NCI-H2081 (cell line): ENCODE data around the gene USP3.
"Not testable (repeated sequence)": the region's sequence is repeated elsewhere in the genome, so short reads cannot be mapped to it uniquely, and the experiment has no call there.

Experiments used
- DNase-seq, 2 experiments: peaks; one replicate each; lab custom pipeline; 2025; lab: John Stamatoyannopoulos, UW

USP3 gene

DNA sequence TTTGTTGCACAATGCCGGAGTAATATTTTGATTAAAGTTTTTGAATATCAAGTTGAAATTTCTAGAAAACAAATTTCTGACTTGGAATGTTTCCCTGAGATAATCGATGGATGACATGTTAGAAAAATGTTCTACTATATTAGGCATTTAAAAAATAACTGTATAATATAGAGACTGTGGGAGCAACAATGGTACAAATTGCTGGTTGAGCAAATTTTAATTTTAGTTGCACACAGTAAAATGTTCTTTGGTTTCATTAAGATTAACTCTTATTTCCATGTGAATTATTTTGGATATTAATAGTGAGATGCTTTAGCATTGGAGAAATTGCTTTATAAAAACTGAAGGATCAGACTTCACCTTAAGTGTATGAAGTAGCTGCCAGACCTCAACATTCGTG is 9.3 kb downstream of the USP3 start:
- DNase-seq, result no peak

DNA sequence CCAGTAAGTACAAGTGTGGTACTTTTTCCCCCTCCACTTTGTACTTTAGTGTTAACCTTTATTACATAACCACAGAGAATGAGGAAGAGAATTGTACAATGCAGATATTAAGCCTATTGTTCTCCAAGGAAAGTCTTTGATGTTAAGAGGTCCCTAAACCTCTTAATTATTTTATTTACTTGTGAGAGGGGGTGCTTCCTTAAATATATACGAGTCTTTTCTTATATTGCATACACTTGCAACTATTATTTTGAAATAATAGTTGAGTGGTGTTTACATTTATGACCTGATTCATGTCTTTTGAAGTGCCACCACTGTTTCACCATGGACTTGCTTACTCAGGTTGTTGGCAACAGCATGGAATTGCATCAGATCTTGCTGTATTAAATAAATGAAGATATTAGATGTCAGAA is 10.1 kb downstream of the USP3 start:
- no peak for DNase-seq

DNA sequence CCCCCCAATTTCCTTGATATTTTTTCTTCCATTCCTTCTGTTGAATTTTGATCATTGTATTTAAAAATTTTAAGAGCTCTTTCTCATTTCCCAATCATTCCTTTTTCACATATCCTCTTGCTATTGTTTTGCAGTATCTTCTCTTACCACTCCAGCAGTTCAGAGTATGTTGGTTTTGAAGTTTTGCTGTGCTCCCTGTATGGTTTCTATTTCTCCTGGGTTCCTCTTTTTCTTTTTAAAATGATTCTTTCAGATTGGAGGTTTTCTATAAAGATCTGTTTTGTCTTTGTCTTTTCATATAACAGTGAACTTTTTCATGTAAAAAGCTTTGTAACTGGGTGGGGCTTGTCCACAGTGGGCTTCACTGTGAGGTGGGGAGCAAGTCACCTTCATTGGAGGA is 12.8 kb downstream of the USP3 start:
- no peak for DNase-seq

DNA sequence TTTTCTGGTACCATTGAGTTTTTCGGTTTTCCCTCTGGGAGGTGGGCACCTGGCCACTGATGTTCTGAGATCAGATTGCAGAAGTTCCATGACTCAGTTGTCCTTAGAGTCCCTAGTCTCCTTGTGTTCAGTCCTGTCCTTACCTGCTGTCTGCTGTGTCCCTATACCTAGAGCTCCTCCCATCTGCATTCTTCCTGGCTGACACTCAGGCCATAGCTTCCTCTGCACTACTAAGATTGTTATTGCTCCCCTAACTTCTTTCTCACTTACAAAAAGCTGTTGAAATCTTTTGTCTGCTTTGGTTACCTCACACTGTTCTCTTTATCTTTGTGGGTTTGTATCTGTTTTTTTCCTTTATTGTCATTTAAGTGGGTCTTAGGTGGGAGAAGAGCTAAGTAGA is 13.2 kb downstream of the USP3 start:
- DNase-seq, result no peak

DNA sequence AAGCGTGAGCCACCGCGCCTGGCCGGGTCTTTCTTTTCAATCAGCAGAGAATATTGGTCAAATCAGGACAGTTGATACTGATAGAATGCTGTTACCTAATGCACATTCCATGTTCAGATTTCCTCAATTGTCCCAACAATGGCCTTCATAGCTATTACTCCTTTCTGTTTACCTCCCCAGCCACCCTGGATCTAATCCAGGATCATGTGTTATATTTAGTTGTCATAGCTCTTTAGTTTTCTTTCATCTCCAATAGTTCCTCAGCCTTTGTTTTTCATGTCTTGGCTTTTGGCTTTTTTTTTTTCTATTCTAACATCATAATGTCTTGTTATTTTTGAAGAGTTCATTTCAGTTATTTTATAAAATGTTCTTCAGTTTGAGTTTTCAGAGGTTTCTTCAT is 14.6 kb downstream of the USP3 start:
- no peak for DNase-seq

DNA sequence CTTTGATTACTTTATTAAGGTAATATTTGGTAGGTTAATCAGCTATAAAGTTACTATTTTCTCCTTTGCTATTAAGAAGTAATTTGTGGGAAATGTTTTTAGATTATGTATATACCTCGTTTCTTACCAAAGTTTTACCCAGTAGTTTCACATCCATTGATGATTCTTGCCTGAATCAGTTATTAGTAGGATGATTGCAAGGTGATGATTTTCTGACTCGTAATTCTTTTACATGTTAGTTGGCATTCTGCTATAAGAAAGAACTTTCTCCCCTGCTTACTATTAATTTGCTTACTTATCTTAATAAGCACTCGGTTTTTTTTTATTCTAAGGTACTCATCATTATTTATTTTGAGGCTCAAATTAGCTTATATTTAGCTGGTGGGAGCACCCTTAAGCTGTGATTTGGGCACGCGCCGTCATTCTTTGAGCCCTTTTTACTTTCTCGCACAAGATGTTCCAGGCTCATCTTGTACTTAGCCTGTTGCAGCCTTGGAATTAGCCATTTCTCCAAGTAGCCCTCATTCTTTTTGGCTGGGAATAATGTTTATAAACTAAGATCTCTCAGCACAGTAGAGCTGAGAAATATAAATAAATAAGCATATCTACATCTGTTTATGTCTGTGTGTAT is 15.3 kb downstream of the USP3 start:
- no peak for DNase-seq

DNA sequence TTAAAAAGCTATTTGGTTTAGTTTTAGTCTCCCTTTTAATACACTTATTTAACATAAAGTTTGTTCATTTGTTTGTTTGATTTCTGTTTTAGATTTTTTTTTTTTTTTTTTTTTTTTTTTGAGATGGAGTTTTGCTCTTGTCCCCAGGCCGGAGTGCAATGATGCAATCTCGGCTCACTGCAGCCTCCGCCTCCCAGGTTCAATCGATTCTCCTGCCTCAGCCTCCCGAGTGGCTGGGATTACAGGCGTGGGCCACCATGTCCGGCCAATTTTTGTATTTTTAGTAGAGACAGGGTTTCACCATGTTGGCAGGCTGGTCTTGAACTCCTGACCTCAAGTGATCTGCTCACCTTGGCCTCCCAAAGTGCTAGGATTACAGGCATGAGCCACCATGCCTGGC is 16.1 kb downstream of the USP3 start:
- DNase-seq, result not testable (repeated sequence)

DNA sequence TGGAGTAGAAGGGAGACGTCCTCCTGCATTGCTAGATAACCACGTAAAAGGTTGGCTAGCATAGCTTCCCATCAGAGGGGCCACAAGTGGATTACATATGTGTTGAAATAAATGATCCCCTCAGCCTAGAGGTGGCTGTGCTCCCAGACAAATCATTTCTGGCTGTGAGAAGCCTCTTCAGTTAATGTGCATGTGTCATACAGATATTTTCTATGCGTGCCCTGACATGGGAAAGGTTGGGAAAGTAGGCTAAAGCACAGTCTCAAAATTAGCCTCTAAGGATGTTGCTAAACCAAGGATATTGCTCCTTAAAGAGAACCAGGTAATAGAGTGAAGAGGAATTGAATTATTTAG is 17.8 kb downstream of the USP3 start:
- no peak for DNase-seq

DNA sequence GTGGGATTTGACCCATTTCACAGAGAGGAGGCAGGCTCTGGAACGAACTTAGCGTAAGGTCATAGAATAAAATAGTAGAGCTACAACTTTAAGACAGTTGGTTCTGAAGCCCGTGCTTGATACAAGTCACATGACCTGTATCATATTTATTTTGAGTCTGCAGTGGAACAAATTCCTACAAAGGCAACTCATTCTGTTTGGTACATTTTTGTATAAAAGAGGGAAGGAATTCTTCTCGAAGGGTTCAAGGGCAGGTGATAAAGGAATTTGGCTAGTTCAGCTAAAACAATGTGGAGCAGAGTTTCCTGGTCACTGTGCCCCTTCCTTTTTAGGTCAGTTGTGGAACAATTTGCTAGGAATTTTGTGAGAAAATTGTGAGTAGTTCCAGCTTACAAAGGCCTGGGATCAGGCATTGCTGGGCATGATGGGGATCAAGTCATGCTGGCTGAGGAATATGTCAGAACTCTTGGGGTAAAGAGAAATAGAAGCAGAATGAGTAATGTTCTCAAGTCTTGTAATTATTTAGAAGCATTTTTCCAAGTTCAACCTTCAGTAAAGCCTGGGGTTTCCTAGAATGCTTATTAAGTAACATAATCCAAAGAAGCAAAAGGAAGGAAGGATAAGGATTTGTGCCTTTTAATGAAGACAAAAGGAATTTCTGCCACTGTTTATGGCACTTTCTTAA is 19.1 kb downstream of the USP3 start:
- DNase-seq, result no peak

DNA sequence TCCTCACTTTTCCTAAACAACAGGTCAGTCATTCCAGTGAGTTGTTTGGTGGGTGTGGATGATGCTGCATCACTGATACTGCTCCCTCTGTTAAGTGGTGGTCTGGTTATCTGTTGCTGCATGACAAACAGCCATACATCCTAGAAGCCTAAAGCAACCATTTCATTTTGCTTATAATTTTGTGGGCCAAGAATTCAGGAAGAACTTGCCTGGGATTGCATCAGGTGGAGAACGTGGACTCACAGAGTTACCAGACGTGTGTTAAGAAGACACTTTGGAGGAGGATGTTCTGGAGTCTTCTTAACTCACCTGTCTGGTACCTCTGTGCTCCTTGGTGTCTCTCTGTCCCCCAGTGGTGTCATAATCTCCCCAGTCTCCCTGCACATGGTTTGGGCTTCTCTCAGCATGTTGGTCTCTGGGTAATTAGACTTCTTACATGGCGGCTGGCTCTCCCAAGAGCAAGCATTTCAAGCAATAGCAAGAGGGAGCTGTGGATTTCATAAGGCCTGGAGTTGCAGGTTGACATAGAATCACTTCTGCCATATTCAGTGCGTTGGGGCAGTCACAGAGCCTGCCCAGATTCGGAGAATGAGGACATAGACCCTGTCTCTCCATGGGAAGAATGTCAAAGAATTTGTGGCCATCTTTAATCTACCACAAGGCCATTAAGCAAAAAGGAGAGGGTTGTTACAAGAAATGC is 20.1 kb downstream of the USP3 start:
- no peak for DNase-seq

DNA sequence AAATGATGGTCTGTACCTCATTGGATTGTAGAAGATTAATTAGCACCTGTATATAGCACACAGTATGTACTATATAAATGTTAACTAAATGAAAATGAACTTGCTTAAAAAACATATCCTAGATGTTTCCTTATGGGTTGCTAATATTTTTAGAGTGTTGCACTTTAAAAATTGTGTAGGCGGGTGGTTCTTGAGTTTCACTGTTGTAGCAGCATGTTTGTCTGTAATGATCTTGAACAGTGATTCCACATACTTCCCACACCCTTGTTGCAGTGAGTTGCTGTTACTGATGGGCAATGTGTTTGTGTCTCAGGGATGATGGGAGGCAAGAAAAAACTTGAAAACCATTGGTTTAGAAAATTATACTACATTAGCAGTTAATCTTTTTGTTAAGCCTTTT is 22.0 kb downstream of the USP3 start:
- DNase-seq, result no peak

DNA sequence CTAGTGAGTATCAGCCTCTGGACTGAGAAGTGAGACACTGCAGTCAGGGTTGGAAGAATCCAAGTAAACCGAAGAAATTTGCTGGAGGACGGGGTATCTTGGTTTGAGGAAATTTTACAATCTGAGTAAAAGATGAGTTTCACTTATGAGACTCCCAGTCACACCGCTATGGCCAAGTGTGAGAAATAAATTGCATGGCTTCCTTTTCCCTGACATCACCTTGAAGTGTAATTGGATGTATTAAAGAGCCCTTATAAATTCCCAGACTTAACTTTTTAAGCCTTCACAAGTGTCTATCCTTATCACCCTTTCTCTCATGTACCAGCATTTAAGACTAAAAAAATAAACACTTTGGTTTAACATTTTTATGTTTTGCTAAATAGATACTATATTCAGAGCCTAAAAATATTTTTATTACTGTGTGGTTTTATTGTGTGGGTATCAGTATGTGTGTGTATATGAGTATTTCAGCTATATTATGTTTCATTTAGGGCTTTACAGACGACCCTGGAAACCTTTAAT is 23.8 kb downstream of the USP3 start:
- DNase-seq, result no peak

DNA sequence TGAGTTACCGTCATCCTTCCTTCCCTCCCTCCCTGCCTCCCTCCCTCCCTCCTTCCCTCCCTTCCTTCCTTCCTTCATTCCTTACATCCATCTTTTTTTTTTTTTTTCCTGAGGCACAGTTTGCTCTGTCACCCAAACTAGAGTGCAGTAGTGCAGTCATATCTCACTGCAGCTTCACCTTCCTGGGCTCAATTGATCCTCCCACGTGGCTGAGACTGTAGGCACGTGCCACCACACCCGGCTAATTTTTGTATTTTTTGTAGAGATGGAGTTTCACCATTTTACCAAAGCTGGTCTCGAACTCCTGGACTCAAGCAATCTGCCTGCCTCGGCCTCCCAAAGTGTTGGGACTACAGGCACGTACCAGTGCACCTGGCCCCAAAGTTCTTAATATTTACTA is 25.8 kb downstream of the USP3 start:
- no peak for DNase-seq

DNA sequence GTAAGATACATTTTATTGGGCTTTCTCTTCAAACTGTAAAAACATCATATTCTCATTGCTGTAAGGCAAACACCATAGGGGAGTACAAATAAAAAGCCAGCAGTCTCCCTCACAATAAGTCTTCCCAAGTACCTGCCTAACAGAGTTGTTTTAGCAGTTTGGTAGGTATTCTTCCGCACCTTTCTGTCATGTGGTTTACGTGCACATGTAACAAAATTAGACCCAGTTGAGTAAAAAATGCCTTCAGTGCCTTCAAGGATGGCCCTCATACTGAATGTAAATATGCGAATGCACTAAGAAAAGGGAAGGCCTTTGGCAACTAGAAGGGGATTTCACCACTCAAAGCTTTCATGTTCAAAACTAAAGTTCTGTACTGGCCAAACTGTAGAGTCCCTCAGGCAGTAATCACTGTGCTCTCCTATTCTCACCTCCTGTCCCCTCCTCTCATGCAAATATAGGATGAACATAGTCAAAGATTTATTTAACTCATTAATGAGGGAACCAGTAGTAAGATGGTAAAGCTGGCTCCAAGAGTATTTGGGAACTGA is 26.4 kb downstream of the USP3 start:
- no peak for DNase-seq

DNA sequence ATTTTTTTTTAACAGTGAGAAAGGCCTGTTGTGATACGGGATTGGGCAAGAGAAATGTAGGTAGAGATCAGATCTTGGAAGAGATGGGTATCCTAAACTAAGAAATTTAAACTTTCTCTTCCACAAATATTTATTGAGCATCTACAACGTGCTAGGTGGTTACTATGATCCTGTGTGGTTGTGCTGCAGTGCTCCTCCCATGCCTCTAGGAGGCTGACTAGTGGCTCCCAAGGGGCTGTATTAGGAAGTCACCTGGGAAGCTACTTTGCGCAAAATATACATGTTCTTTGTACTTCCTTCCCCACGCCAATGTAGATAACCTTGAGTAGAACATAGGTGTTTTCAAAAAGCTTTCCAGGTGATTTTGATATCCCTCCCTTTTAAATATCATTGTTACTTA is 27.2 kb downstream of the USP3 start:
- DNase-seq, result no peak

DNA sequence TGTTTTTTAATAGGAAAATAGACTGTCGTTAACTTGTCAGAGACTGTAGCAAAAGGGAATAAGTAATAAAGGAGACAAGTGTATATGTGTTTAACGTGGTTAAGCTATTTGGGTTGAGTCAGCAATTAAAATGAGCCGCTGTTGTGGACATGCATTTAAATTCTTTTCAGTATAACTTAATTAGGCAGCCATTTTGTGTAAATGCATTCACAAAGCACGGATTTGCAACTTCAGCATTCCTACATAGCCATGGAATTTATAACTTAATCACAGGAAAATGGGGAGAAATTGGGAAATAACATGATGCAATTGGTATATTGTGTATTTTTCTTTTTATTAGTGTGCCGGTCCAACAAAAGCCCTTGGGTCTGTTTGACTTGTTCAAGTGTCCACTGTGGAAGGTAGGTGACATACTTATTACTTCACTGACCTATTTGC is 27.9 kb downstream of the USP3 start:
- no peak for DNase-seq

DNA sequence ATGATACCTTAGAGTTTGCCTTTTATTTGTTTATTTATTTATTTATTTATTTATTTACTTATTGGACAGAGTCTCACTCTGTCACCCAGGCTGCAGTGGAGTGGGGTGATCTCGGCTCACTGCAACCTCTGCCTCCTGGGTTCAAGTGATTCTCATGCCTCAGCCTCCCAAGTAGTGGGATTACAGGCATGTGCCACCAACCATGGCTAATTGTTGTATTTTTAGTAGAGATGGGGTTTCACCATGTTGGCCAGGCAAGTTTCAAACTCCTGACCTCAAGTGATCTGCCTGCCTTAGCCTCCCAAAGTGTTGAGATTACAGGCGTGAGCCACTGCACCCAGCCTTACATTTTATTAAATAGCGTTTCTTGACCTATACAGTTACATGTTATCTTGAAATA is 30.5 kb downstream of the USP3 start:
- DNase-seq, result not testable (repeated sequence)

DNA sequence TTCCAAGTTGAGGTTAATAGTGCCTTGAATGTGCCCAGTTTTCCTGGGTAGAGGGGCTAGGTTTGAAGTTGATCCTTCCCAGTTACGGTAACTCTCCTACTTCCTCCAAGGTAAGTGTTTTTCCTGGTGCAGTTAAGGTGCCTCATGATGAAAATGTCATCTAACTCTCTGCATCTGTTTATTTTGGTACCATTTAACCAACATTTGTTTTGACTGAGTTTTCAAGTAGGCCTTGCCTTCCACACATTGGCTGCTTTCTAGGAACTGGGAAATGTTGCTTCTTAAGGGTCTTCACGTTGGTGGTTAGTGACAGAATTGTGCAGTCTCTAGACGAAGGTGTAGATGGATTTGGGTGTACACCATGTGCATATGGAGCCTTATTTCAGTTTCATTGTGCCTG is 31.3 kb downstream of the USP3 start:
- DNase-seq, result no peak

DNA sequence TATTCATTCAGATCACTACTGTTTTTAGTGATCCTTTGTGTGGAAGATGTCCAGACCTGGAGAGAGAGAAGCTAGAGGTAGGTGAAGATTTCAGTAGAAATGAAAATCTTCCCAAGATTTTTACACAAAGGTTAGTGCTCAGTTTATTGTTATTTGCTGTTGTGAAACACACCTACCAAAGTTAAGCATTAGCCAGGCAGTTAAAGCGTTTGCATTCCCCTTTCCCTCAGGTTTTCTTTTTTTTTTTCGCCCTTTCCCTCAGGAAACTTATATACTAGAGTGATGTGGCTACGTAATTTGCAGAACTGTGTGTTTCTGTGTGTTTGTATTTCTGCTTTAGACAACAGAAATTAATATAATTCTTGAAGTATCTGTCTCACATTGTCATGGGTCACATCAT is 34.5 kb downstream of the USP3 start:
- DNase-seq, result no peak

DNA sequence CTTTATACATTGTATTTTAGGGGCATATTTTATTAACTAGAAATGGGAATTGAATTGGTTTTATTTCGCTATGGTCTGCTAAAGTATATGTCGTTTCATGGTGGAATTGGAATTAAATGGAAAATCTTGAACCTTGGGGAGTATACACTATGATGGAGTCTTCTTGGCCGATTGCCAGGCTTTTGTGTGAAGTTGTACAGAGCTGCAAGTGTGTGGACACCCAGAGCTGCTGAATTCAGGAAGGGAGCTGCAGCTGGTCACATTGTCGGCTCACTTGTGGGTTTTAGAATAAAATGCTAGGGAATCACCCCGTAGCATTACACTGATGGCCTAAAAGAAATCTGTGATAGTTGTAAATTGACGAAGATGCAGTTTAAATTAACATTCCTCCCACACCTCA is 35.1 kb downstream of the USP3 start:
- peak in 1 of 2 experiments; percentile 41 for DNase-seq

DNA sequence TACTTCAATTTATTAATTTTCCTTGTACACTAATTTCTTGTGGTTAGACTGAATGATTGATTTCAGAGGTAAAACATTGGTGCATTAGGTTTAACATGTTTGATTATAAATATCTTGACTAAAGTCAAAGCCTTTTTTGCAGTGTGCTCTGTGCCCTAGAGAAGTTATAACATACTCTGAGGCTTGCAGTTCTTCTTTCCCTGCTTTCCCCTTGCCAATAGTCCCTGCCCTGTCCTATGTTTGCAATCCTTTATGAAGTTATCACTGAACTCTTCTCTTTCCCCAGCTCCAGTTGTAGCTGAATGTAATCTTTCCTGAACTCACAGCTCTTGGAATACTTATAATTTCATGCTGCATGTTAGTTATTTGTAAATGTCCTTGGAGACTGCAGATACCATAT is 35.6 kb downstream of the USP3 start:
- DNase-seq, result no peak

DNA sequence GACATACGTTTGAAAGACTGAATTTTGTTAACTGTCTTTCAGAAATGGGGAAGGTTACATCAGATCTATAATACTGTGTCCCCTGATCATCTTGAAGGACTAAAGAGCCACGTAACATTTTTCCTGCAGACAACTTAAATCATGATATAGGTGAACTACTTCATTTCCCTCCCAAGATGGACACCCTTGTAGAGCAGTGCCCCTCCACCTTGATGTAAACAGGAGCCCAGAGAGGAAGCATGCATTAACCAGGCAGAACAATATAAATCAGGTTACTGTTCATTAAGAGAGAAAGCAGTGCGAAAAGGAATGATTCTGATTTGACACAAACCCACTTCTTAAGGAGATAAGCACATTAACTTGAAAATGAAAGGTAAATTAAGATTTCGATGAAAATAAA is 36.1 kb downstream of the USP3 start:
- DNase-seq, result no peak
